SK-N-MC (cell line): ENCODE measurements around the gene ZNF804A.

Experiments used
- EZH2 ChIP-seq: fragments of 200-600 bp; sonication (generic); IDR thresholded peaks from one replicate; pipeline ENCODE4 v1.6.1; 2017; ENCODE audit warnings: antibody characterized with exemption
- POLR2AphosphoS5 ChIP-seq: IDR thresholded peaks from 2 replicates; pipeline ENCODE4 v1.6.1; 2012; ENCODE audit warnings: mild to moderate bottlenecking, low read depth, low read length, borderline replicate concordance

DNA sequence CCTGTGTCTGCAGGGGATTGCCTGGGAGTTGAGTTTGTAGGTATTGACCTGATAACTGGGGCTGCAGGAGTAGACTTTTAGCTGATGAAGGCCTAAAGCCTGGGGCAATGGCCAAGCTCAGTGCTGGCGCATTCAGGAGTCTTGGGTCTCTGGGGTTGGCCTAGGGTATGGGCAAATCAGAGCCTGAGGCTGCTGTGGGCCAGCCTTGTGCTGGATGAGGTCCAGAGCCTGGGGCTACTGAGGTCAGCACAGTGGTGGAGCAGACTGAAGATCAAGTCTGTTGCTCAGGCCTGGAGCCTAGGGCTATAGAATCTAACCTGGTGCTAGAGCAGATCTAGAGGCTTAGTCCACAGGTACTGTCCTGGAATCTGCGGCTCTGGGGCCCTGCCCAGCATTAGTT lies 262.4 kb downstream of the ZNF804A start:
- TF ChIP-seq EZH2 (no peak), POLR2AphosphoS5 (no peak)
